GM12878 (cell line): ENCODE measurements around the gene RIPPLY2. TPM values are rescaled to one million over a fixed set of nuclear protein-coding genes. Genes with fewer than 3 reads are reported as not detected.

Source experiments
- ATAC-seq: fragments of 200-7000 bp; cut with Tn5 transposase; 3 replicates; pipeline ENCODE4 v1.9.1; 2020; ENCODE audit warnings: mild to moderate bottlenecking, moderate library complexity
- BruUV-seq: library from RNA; stranded (reverse); fragments of 400-500 nt; replicated peaks from 2 replicates; lab custom pipeline; 2021; lab: Mats Ljungman, UMichigan
- CTCF ChIA-PET: fragments of 300-600 bp; sonication (Branson Sonifier 250); formaldehyde crosslinking; extraction: SDS; loops from one replicate; lab custom pipeline; 2021; ENCODE audit warnings: inconsistent platforms; lab: Yijun Ruan, JAX
- POLR2A ChIA-PET: fragments of 350-600 bp; formaldehyde crosslinking; extraction: SDS; loops from one replicate; lab custom pipeline; 2021; ENCODE audit warnings: inconsistent platforms; lab: Charles Lee
- RAD21 ChIA-PET: fragments of 300-600 bp; sonication (Branson Sonifier 250); formaldehyde crosslinking; loops from one replicate; lab custom pipeline; 2023; ENCODE audit warnings: antibody characterized with exemption; ENCODE audit not compliant: unreplicated experiment; lab: Charles Lee
- SMC1A ChIA-PET: fragments of 300-600 bp; sonication (Branson Sonifier 250); formaldehyde crosslinking; loops from one replicate; lab custom pipeline; 2023; ENCODE audit not compliant: unreplicated experiment, uncharacterized antibody; lab: Charles Lee
- DNase-seq: peaks from one replicate; pipeline ENCODE4 v3.0.0-alpha.2; 2011; ENCODE audit warnings: low read depth, low spot score
- FAIRE-seq: peaks from 3 replicates; lab custom pipeline; 2011; peaks lifted over from hg19 to GRCh38; lab: Jason Lieb, UNC
- H2AFZ ChIP-seq: 2 replicates; pipeline ENCODE4 v1.6.0; 2011; ENCODE audit warnings: low read depth, low read length, control low read depth; ENCODE audit not compliant: control insufficient read depth
- H3K27ac ChIP-seq: 2 replicates; pipeline ENCODE4 v1.5.1; 2011; ENCODE audit warnings: control low read depth; ENCODE audit not compliant: control insufficient read depth, insufficient read depth
- H3K27me3 ChIP-seq, 2 experiments: replicated peaks in 1 of 2; 2 replicates each; pipeline versions ENCODE4 v1.6.0 to v1.6.1; 2011; ENCODE audit warnings: low read length in 1 of 2; ENCODE audit not compliant: control insufficient read depth in 2 of 2, insufficient read depth in 2 of 2
- H3K36me3 ChIP-seq, 2 experiments: 2 replicates each; pipeline ENCODE4 v1.5.1; 2011; ENCODE audit warnings: low read length in 1 of 2; ENCODE audit not compliant: control insufficient read depth in 2 of 2, insufficient read depth in 2 of 2
- H3K4me1 ChIP-seq: 2 replicates; pipeline ENCODE4 v1.6.1; 2011; ENCODE audit warnings: mild to moderate bottlenecking, low read length, moderate library complexity, mixed read lengths; ENCODE audit not compliant: control insufficient read depth, insufficient read depth
- H3K4me2 ChIP-seq: 2 replicates; pipeline ENCODE4 v1.6.0; 2011; ENCODE audit warnings: control low read depth; ENCODE audit not compliant: control insufficient read depth, insufficient read depth
- H3K4me3 ChIP-seq: fragments of 200-600 bp; sonication (generic); 2 replicates; pipeline ENCODE4 v1.5.1; 2016
- H3K79me2 ChIP-seq: 2 replicates; pipeline ENCODE4 v1.6.0; 2011; ENCODE audit warnings: low read length; ENCODE audit not compliant: control insufficient read depth, insufficient read depth
- H3K9ac ChIP-seq: 2 replicates; pipeline ENCODE4 v1.8.0; 2011; ENCODE audit warnings: low read length, control low read depth, mixed read lengths; ENCODE audit not compliant: control insufficient read depth, insufficient read depth
- H3K9me3 ChIP-seq: replicated peaks from 3 replicates; pipeline ENCODE4 v1.5.1; 2011; ENCODE audit warnings: mild to moderate bottlenecking, low read length; ENCODE audit not compliant: control insufficient read depth, insufficient read depth
- H4K20me1 ChIP-seq: 2 replicates; pipeline ENCODE4 v1.6.0; 2011; ENCODE audit not compliant: control insufficient read depth, insufficient read depth
- CEBPZ ChIP-seq: fragments of 150-350 bp; IDR thresholded peaks from 2 replicates; pipeline ENCODE4 v1.6.1; 2016; ENCODE audit warnings: low read depth, low read length
- NFYB ChIP-seq: IDR thresholded peaks from 2 replicates; pipeline ENCODE4 v1.6.1; 2011; ENCODE audit warnings: low read depth, mild to moderate bottlenecking, low read length, improper control_type of control experiment, moderate library complexity; ENCODE audit not compliant: insufficient read depth
- PKNOX1 ChIP-seq: fragments of 450-650 bp; IDR thresholded peaks from 2 replicates; pipeline ENCODE4 v1.6.1; 2016; ENCODE audit warnings: mild to moderate bottlenecking
- SMARCA5 ChIP-seq: fragments of 450-650 bp; IDR thresholded peaks from 2 replicates; pipeline ENCODE4 v1.6.1; 2017; ENCODE audit warnings: mild to moderate bottlenecking
- WGBS: methylation state at CpG from one replicate; pipeline ENCODE4 v1.1.6; 2016; ENCODE audit warnings: low lambda C conversion rate; ENCODE audit not compliant: insufficient replicate concordance, insufficient coverage; ENCODE audit errors: missing lambda C conversion rate; 5-methylcytosine and 5-hydroxymethylcytosine counted together
- in situ Hi-C: fragments of 300-500 bp; cut with MboI; formaldehyde crosslinking; loops from 9 replicates; pipeline ENCODE4 v1.14.3; 2018; ENCODE audit warnings: mixed read lengths
- intact Hi-C: fragments of 100-400 bp; cut with micrococcal nuclease; formaldehyde crosslinking; loops from one replicate; pipeline ENCODE4 v1.14.2; 2022; ENCODE audit not compliant: unreplicated experiment
- polyA plus RNA-seq, 11 experiments: library from polyadenylated mRNA; depleted of rRNA in 4 of 11; unstranded in 6 of 11; stranded (reverse) in 5 of 11; fragments of >200 nt; fragmentation: Nextera tagmentation in 4 of 11; fragmentation: Illumina TruSeq in 1 of 11; extraction: Ambion mirVana in 4 of 11; extraction: Trizol in 1 of 11; gene quantifications; 1 replicate in 1 of 11; 2 replicates in 10 of 11; pipeline versions ENCODE4 v1.2.1 to v1.2.3, GENCODE V29; 2011 to 2016; ENCODE audit warnings: inconsistent platforms in 2 of 11, missing spikeins in 2 of 11, low read depth in 1 of 11
- total RNA-seq, 4 experiments: library from RNA; depleted of rRNA in 3 of 4; stranded (reverse); fragments of >200 nt in 3 of 4; fragmentation: Illumina TruSeq in 1 of 4; extraction: Trizol in 1 of 4; gene quantifications; 2 replicates each; pipeline versions ENCODE4 v1.2.1 to v1.2.3, GENCODE V29; 2013 to 2021

RIPPLY2 gene
- total and polyA plus RNA-seq, 10 of the 15 experiments (the other 5 are each of a cell fraction or from before 2014, with no cell fraction given), result 0.09 to 0.51 (median 0.17) TPM; not detected in 7

- ChIA-PET POLR2A (interaction anchor here (0.9 to 1.2 kb wide), 2 partner anchors 152 to 365 kb away, joined by 3 read pairs; partner anchors contain the start of gene SNAP91), CTCF (interaction anchor here (0.8 to 1.7 kb wide), 5 partner anchors 14 to 644 kb away, joined by 3 to 6 read pairs (median 4); partner anchors contain the start of gene CEP162), RAD21 (interaction anchor here (0.6 to 2.3 kb wide), 5 partner anchors 9 to 360 kb away, joined by 3 to 10 read pairs (median 3); no protein-coding TSS in a partner anchor), SMC1A (interaction anchor here (1.0 to 1.8 kb wide), 3 partner anchors 14 to 367 kb away, joined by 3 to 8 read pairs (median 3); partner anchors contain the start of gene CEP162)
- no peak overlapping the region; the same call in 1 of the 2 replicates for H2AFZ ChIP-seq
- peak overlapping the region; percentile 83 for H3K4me3 ChIP-seq
- H3K9me3 ChIP-seq, result peaks cover 2% of the 10 kb centered on the region; the same call in 2 of the 3 replicates
- H3K27me3 ChIP-seq, result 0 out of 4 replicates have a peak, but pooled peaks cover 0 to 4% of the 10 kb centered on the region in 2 experiments
- FAIRE-seq, result no peak
- H3K79me2 ChIP-seq, result peaks cover 41% of the 10 kb centered on the region
- H4K20me1 ChIP-seq, result no peaks in the 10 kb centered on the region
- ATAC-seq, result no peak
- DNase-seq, result no peak
- in situ Hi-C loops (no loop called here), intact Hi-C loops (no loop called here)
- H3K27ac ChIP-seq, result peak overlapping the region; percentile 75; the same call in 1 of the 2 replicates
- H3K4me2 ChIP-seq, result peak overlapping the region; percentile 87
- 2% methylated on average over 8 of the region's 8 CpGs for WGBS
- TSS peak; percentile 59 for BruUV-seq
- peak overlapping the region; percentile 89; the same call in 1 of the 2 replicates for H3K9ac ChIP-seq
- TF ChIP-seq PKNOX1, result peak; percentile 90
- TF ChIP-seq SMARCA5, result no peak
- TF ChIP-seq CEBPZ, result no peak
- TF ChIP-seq NFYB, result peak; percentile 86
- peaks cover 5% of the 10 kb centered on the region; the same call in 1 of the 2 replicates for H3K4me1 ChIP-seq
- peaks cover 0 to 9% of the 10 kb centered on the region in 2 experiments; a peak in 3 of 4 replicates for H3K36me3 ChIP-seq
These were observed 7.8 kb downstream of the RIPPLY2 start for GRCh38 chr6:83860782-83861495.
